GM23338 (cell line): ENCODE results near the gene PARL.

Experiments used
- CTCF ChIP-seq, 2 experiments: fragments of 200-600 bp in 1 of 2; sonication (generic) in 1 of 2; conservative IDR thresholded peaks; 2 replicates each; pipeline versions ENCODE4 v1.5.1 to v1.6.1; 2016 to 2017; ENCODE audit warnings: antibody characterized with exemption in 2 of 2, low read depth in 2 of 2, mild to moderate bottlenecking in 2 of 2, moderate library complexity in 1 of 2
- EZH2 ChIP-seq: fragments of 200-600 bp; sonication (generic); IDR thresholded peaks from one replicate; pipeline ENCODE4 v1.8.0; 2017; ENCODE audit warnings: antibody characterized with exemption, mild to moderate bottlenecking, low read depth; ENCODE audit not compliant: unreplicated experiment
- POLR2AphosphoS5 ChIP-seq: IDR thresholded peaks from 2 replicates; pipeline ENCODE4 v1.6.1; 2016; ENCODE audit warnings: antibody characterized with exemption, low read depth
- STAT1 ChIP-seq: IDR thresholded peaks from one replicate; pipeline ENCODE4 v1.6.1; 2016; ENCODE audit warnings: antibody characterized with exemption; ENCODE audit not compliant: unreplicated experiment
- ZNF114 ChIP-seq: fragments of 250-450 bp; sonication (Bioruptor Pico); IDR thresholded peaks from 2 replicates; pipeline ENCODE4 v1.5.0; 2020; ENCODE audit warnings: mild to moderate bottlenecking, moderate library complexity
- ZNF331 ChIP-seq: fragments of 250-450 bp; sonication (Bioruptor Pico); IDR thresholded peaks from 2 replicates; pipeline ENCODE4 v1.5.0; 2020; ENCODE audit warnings: low read depth, mild to moderate bottlenecking, moderate library complexity

GRCh38 chr3:183870563-183870962, 14.1 kb downstream of the PARL start:
- TF ChIP-seq CTCF (conservative IDR thresholded peaks at IDR 0.05; ENCODE audit: low read depth in 2 of 2) (no peak), ZNF114 (CRISPR knock-in tag) (no peak), STAT1 (no peak), POLR2AphosphoS5 (no peak), ZNF331 (CRISPR knock-in tag) (no peak), EZH2 (no peak)
